ENCODE results near the gene KIF3A. TPM values are rescaled to one million over a fixed set of nuclear protein-coding genes. Genes with fewer than 3 reads are reported as not detected.

The KIF3A gene
- total RNA-seq, 4 donors from 2014 or later: 5.9 to 203 (median 19.5) TPM

DNA sequence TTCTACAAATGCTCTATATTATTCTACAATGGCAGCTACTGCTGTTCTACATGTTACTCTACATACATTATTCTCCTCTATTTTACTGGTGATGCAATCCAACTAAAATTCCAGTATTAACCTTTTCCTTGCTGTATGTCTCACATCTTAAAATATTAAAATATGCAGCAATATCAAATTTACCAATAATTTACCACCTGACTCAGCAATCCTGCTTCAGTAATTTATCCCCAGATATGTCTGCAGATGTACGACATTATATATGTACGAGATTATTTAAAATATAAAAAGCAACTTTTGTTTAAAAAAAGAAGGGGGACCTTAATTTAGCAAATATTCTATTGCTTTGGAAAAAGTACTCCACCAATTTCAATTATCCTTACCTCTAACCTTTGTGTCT is 11.6 kb downstream of the KIF3A start:
- no peaks in the 10 kb centered on the region for H3K4me1 ChIP-seq
- no peak overlapping the region for H3K4me3 ChIP-seq
- no peaks in the 10 kb centered on the region for H3K27me3 ChIP-seq
- H3K36me3 ChIP-seq: no peaks in the 10 kb centered on the region
- no peak for DNase-seq
- no peak overlapping the region for H3K27ac ChIP-seq
- TF ChIP-seq POLR2A (IDR thresholded peaks at IDR 0.05) (no peak), CTCF (IDR thresholded peaks at IDR 0.05) (no peak)
- intact Hi-C loops (cut with DNase I; ENCODE audit: low total_unique reads): no loop called here
- no peaks in the 10 kb centered on the region for H3K9me3 ChIP-seq

GRCh38 chr5:132718544-132719312 is 18.6 kb downstream of the KIF3A start:
- Histone ChIP-seq H3K9me3 (no peaks in the 10 kb centered on the region), H3K4me3 (no peak overlapping the region), H3K36me3 (no peaks in the 10 kb centered on the region), H3K27me3 (no peaks in the 10 kb centered on the region), H3K27ac (no peak overlapping the region), H3K4me1 (no peaks in the 10 kb centered on the region)
- intact Hi-C loops (cut with DNase I; ENCODE audit: low total_unique reads): no loop called here
- no peak for TF ChIP-seq POLR2A (IDR thresholded peaks at IDR 0.05)
- no peak for TF ChIP-seq CTCF (IDR thresholded peaks at IDR 0.05)
- DNase-seq: no peak

GRCh38 chr5:132714456-132715307 is 22.7 kb downstream of the KIF3A start:
- no peak for DNase-seq
- Histone ChIP-seq H3K27me3 (no peaks in the 10 kb centered on the region), H3K36me3 (no peaks in the 10 kb centered on the region), H3K4me1 (no peaks in the 10 kb centered on the region), H3K4me3 (no peak overlapping the region), H3K27ac (no peak overlapping the region), H3K9me3 (no peaks in the 10 kb centered on the region)
- TF ChIP-seq POLR2A (IDR thresholded peaks at IDR 0.05) (no peak), CTCF (IDR thresholded peaks at IDR 0.05) (peak; percentile 20 to 44 (median 41))
- intact Hi-C loops (cut with DNase I; ENCODE audit: low total_unique reads): no loop called here

- TF ChIP-seq POLR2A (IDR thresholded peaks at IDR 0.05) (no peak), CTCF (IDR thresholded peaks at IDR 0.05) (no peak)
- no peaks in the 10 kb centered on the region for H3K9me3 ChIP-seq
- H3K27ac ChIP-seq: no peak overlapping the region
- H3K27me3 ChIP-seq: no peaks in the 10 kb centered on the region
- H3K4me3 ChIP-seq: no peak overlapping the region
- H3K4me1 ChIP-seq: no peaks in the 10 kb centered on the region
- no peak for DNase-seq
- H3K36me3 ChIP-seq: no peaks in the 10 kb centered on the region
- intact Hi-C loops (cut with DNase I; ENCODE audit: low total_unique reads): no loop called here
Observed at GRCh38 chr5:132708645-132709044, 28.7 kb downstream of the KIF3A start.

DNA sequence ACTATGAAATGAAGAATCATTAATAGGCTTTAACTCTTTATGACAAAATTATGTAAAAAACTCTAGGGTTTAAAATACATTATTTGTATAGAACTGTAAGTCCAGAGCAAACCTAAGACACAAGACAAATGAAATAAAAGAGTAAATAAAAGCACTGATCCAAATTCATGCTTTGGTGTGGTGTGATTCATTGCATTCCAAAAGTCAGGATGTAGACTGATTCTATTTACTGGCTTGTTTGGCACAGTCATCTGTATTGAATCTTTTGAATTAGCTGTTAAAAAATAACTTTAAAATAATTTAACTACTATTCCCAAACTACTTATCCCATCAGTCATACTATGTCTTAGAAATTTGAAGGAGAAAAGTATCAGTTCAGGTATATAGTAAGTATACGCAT is 32.5 kb downstream of the KIF3A start:
- TF ChIP-seq CTCF (IDR thresholded peaks at IDR 0.05) (no peak), POLR2A (IDR thresholded peaks at IDR 0.05) (no peak)
- DNase-seq: no peak
- Histone ChIP-seq H3K27me3 (no peaks in the 10 kb centered on the region), H3K4me1 (no peaks in the 10 kb centered on the region), H3K4me3 (no peak overlapping the region), H3K9me3 (no peaks in the 10 kb centered on the region), H3K36me3 (no peaks in the 10 kb centered on the region), H3K27ac (no peak overlapping the region)
- intact Hi-C loops (cut with DNase I; ENCODE audit: low total_unique reads): no loop called here
